CD4-positive, alpha-beta T cell treated with Interleukin-4 for 4 hours (primary cell): ENCODE data around the gene C1orf87.
"Not testable (repeated sequence)": the region's sequence is repeated elsewhere in the genome, so short reads cannot be mapped to it uniquely, and the experiment has no call there.

Experiments
- DNase-seq: peaks from one replicate; pipeline ENCODE4 v3.0.0-alpha.2; 2020

The C1orf87 gene

DNA sequence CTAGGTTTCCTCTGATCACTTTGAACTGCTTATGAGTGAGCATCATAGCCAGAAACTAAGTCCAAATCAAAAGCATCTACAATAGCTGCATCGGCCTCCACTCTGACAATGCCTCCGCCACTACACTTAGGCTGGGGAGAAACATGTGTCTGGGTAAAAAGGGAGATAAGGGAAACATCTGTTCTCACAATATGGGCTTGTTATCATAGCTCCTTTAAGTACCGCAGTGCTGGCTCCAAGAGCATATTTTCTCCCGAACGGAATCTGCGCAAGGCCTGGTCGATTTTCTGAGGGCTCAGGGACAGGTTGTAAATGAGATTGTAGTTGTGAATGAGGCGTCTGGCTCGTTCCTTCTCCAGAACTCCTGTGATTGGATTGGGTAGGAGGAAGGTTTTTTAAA is 83.1 kb downstream of the C1orf87 start:
- DNase-seq, result no peak

DNA sequence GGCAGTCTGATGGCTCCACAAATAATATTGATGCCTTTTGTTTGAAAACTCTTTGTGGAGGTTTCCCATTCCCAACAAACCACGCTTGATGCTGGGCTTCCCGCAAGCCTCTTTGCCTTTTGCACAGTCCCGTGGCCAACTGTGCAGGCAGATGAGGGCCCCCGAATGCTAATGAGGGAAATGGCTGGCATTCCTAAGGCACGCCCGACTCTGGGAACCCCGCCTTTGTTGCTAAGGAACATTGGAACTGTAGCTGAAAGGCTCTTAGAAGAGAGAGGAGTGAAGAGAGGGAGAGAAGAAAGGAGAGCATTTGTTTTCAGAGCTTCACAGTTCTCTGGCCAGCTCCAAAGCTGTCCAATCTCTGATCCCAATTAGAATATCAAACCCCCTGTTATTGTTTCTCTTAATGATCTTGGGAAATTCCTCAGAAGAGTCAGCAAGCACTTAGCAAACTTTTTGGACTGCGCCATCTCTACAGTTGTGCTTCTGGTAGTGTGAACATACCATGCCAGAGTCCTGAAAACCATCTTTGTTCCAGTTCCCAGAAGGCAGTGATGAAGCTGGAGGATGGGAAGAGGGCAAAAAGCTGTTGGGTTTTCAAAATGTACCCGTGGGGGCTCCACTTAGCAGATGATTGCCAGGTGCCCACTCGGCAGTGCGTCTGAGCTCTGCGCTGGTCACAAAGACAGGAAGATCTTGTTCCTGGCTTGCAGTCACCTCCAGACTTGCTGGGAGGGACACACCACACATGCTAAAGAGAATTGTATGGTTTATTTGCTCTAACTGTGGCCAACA is 86.9 kb downstream of the C1orf87 start:
- no peak for DNase-seq

DNA sequence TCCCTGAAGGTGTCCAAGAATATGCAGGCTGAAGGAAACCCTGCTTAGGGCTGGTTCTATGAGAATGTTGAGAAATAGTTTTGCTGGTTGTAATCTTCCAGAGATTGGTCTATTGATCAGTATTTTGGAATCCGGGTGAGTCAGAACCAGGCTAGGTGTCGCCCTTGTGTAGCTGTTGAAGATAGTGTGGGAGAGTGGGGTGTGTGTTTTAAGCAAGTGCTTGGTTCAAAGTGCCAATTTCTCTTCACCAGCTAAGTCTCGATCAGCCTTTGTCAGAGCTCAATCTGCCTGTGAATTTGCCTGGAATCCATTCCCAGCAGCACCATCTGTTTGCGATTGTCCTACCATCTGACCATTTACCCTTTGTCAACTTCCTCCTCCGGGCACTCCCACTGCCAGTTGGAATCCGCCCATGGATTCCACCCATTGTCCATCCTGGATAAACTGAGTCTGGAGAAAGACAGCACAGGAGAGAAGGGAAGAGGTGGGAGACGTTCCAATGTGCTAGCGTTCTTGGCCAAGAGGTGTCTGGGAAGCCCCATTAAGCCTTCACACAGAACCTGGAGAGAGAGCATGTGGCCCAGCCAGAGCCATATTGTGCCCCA is 87.6 kb downstream of the C1orf87 start:
- DNase-seq, result no peak

DNA sequence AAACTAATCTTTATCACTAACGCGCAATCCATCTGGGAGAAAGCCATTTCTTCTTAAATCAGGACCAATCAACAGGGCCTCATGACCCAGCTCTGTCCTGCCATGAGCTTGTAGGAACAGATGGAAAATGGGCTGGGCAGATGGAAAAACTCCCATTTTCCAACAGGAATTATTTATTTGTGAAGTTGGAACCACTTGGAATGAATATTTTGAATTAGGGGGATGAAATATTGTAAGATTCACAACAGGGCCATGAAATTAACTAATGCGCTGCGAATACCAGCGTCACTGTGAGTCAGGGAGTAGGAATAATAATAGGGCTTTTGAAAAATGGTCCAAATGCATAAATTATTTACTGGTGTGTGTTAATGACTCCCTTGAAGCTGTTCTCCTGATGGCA is 93.9 kb downstream of the C1orf87 start:
- DNase-seq, result no peak

DNA sequence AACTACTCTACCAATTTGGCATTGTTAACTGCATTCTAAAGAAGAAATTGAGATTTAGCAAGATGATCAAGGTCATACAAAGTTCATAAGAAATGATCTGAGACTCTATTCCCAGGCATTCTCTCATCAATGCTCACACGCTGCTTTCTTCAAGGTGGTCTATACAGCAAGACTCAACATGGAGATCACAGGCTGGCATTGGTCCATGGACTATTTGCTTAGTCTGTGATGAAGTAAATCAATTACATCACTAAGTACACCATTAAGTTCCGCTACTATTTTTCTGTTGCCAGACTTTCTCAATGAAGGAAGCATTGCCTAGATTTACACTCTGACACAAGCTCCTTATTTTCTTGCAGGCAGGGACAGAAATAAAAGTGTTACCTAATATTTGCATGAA is 95.1 kb downstream of the C1orf87 start:
- DNase-seq, result no peak

DNA sequence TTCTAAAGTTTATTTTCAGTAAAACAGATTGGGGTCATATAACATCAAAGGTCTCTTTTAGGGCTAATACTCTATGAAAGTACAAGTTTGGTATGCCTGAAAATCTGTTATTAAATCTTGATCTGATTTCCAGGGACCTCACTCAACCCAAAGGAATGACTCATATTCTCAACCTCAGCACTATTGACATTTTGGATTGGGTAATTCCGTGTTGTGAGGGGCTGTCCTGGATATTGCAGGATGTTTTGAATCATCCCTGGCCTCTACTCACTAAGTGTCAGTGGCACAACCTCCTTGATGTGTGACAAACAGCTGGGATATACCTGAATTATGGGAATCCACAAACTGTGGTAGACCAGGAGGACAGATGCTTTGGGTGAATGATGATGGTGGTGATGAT is 95.5 kb downstream of the C1orf87 start:
- DNase-seq, result no peak

DNA sequence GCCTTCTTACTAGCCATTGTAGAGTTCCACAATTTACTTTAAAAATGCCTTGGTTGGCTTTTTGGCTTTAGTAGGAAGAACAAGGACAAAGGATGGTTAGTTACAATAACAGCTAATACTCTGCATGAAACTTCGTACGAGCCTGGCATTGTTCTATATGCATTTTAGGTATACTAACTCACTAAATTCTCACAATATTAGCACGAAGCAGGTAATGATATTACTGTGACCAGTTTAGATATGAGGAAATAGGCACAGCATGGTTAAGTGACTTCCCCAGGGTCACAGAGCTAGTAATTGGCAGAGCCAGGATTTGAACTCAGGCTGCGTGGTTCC is 96.5 kb downstream of the C1orf87 start:
- DNase-seq, result no peak

DNA sequence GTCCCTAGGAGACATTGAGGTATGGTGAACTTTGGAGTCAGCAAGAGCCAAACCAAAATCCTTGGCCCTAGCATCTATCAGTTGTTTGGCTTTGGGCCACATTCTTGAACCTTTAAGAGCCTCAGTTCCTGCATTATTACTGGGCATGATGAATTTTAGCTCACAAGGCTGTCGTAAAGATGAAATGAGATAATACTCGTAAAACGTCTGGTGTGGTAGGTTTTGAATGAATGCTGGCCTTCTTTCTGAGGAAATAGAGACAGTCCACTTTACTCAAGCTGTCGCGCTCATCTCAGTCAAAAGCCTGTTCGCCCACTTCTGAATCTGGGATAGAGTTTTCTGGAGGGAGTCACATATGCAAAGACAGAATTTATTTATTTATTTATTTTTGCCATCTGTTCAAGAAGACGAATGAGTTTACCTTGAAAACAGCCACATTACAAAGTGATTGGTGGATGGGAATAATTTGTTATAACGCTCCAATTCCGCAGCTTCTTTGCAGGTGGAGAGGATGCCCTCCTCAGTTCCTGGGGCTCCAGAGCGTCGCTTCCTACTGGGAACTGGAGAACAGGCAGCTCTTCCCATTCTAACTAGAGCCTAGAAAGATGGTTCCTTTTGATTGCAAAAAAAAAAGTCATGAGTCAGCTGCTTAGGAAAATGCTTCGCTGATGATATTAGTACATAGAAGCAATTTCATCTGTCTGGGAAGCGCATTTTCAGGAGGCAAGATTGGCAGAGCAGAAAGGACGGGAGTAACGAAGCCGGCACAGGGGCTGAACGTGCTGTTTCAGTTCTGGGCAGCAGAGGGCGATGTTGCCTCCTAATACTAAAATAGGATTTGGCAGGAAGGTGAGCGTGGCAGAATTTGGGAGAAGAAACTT is 97.1 kb downstream of the C1orf87 start:
- DNase-seq, result peak; percentile 37

DNA sequence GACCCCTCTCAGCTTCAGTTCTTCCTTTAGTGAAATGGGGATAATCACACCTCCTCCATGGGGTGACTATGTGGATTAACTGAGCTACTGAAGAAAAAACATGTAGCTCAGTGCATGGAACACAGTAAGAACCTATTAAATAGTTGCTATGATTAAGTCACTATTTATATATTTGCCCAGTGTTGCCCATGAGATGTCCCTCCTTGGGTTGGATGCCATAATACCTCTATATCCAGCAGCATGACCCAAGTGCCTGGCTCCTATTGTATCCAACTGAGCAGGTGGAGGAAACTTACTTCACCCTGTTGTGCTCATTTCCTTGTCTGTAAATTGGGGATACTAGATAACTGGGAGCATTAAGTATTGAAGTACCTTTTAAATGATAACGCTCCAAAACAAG is 99.9 kb downstream of the C1orf87 start:
- DNase-seq, result no peak

DNA sequence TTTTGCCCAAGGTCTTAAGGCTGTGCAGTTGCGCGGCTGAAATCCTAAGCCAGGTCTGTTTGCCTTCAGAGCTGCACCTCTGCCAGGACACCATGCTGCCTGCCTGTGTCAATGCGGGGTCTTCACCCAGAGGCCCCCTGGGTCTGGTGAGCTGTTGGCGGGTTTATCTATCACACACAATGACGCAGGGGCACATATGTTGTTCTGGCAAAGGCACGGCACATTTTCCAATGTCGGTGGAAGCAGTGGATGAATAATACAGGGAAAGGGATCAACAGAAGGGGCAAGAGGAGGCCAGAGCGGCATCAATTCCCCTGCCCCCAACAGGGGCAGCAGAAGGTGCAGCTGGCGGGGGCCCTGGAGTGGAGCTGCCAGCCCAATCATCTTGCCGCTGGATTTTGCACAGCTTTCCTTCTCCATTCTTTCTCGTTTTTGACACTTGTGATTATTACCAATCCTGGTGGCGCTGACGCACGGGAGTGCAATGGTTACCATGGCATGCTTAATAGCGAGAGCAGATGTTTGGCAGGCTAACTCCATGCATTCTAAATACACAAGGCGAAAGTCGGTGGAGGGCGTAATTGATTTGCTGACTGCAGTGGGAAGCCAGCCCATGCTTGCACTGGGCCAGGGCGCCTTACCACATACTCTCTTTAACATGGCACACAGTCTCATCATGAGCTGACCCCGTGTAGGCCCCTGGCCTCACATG is 101.2 kb downstream of the C1orf87 start:
- DNase-seq, result no peak

DNA sequence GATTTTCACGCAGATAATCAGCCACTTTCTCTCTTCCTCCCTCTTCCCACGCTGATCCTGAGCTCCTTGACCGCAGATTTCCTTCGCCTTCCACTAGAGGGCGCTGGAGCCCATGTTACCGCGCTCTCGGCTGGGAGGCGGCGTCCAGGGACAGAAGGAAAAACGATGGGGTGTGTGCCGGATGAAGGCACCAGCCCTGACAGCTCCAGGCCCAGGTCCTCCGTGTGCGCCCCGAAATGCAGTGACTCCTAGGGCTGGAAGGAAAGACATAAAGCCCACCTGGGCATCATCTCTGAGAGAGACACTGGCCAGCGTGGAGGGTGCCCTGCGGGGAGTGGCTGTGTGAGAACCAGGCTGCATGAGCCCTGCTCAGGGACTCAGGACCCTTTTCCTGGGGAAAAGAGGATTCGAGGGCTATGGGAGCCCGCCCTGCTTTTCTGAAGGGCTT is 102.1 kb downstream of the C1orf87 start:
- DNase-seq, result no peak

DNA sequence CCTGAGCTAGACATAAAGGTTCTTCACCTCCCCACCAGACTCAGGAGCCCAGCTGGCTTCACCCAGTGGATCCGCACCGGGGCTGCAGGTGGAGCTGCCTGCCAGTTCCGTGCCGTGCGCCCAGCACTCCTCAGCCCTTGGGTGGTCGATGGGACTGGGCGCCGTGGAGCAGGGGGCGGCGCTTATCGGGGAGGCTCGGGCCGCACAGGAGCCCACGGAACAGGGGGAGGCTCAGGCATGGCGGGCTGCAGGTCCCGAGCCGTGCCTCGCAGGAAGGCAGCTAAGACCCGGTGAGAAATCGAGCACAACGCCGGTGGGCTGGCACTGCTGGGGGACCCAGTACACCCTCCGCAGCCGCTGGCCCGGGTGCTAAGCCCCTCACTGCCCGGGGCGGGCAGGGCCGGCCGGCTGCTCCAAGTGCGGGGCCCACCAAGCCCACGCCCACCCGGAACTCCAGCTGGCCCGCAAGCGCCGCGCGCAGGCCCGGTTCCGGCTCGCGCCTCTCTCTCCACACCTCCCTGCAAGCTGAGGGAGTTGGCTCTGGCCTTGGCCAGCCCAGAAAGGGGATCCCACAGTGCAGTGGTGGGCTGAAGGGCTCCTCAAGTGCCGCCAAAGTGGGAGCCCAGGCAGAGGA is 103.9 kb downstream of the C1orf87 start:
- not testable (repeated sequence) for DNase-seq

DNA sequence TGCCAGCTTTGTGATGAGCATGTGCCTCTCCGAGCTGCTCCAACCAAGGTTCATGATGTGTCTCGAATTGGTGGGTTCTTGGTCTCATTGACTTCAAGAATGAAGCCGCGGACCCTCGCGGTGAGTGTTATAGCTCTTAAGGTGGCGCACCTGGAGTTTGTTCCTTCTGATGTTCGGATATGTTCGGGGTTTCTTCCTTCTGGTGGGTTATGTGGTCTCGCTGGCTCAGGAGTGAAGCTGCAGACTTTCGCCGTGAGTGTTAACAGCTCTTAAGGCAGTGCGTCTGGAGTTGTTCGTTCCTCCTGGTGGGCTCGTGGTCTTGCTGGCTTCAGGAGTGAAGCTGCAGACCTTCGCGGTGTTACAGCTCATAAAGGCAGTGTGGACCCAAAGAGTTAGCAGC is 104.8 kb downstream of the C1orf87 start:
- DNase-seq, result not testable (repeated sequence)

DNA sequence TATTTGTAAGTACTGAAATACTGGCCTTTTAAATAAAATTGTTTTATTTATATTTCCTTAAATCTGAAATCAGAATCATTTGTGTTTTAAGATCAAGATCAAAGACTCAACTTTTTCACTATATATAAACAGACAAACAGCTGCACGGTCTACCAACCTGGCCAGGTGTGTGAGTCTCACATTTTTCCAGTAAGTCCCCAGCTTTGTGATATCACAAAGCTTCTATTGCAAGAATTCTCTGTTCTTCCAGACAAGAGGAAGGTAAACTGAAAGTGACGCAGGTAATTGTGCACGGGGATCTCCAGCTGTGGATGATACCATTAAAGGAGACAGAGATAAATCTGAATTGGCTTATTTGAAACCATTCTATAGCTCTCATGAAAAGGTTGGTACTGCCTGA is 105.8 kb downstream of the C1orf87 start:
- DNase-seq, result no peak

DNA sequence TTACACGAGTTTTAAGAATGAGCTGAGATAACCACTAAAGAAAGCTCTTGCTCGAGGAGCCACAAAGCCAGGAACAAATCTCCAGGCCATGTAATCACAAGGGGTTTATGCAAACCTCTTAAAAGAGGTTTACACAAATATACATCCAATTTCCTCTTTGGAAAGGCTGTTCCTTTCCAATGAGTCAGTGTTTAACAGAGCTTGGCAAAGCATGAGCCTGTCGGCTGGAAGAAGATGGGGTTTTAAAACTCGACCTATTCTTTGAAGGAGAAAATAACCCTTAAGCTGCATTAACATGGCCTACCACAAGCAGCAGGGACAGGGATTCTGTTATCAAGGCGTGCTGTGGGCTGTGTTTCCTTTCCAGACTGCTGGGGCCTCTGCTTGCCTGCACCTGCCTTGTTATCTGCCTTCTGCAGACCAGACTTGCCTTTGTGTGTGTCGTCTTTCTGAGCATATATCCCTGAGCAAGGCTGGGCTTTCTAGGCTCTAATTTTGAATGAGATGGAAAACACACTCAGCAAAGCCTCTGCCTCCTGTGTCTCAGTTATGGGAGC is 106.4 kb downstream of the C1orf87 start:
- no peak for DNase-seq

DNA sequence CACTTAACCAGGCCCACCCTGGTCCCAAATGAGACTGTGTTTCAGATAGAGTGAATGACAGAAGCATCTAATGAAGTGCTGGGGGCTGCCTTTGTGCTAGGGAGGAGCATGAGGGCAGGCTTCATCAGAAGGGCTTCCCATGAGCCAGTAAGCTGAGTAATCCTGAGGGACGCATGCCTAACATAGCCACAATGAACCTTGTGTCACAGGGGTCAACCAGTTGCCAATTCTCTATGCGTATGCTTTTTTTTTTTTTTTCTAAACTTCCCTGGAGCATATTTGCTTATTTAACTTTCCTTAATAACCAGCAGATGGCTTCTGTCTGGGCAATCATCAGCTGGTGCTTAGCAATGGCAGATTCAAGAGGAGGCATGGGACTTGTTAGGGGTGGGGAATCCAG is 121.5 kb downstream of the C1orf87 start:
- no peak for DNase-seq

DNA sequence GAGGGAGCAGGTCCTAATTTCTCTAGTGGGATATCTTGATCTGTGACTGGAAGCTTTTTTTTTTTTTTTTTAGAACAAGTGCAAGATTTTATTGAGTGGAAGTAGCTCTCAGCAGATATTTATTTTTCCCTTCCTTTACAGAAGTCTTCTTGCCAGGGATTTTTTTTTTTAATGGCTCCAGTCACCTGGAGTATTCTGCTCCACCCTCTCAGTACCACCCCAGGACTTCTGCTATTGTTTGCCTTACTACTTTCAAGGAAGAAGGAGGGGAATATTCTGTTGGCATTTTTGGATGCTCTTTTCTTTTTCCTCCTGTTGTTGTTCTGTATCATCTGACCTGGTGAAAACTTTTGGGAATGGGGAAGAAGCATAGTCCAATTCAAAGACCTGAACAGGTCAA is 123.9 kb downstream of the C1orf87 start:
- DNase-seq, result no peak

DNA sequence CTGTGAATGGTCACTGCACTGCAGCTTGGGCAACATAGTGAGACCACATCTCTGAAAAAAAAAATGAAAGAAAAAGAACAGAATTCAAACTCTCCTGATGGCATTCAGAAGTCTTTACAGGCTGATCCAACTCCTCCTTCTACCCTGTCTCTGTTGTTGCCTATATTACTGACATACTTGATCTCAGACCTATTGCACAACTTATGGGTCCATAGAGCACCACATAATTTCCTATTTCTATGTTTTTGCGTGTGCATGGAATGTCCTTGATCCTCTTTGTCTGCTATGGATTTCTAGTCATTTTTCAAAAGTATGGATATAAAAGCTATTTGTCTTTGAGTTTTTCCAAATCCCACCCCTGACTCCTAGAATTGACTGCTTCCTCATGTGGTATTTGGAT is 124.6 kb downstream of the C1orf87 start:
- no peak for DNase-seq

DNA sequence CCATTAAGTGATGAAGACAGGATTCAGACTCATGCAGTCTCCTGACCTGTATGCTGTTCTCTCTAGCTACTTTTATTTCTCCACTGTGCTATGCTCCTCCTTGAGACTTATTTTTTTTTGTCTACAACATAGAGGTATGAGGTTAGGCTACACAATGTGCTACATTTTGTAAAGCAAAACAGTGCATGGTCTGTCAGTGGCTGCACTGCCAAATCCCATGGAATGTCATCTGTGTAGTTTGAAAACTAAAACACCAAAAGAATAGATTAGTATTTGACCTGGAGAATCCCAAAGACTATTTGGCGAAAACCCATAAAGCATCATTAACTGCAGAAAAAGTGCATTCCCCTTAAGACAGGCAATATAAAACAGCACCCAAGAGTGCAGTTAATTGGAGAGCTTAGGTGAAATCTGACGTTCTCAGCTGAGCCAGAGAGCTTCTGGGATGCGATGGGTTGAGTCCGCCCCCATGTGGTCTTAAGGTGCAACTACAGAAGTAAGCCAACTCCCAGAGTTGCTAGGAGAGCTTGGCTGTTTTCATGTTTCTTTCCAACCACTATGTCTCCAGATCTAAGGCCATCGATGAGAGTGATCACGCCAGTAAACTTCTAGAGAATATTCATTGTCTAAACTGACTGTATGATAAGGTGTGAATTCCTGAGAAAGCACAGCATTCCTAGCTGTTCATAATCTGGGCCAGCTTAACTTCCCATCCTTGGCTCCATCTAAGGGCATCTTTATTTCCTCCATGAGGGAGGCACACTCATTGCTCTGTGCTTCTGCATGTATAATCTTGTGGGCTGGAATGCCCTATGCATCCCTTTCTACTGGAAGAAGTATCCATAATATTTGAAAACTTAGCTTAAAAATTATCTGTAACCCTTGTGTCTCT is 126.3 kb downstream of the C1orf87 start:
- DNase-seq, result peak; percentile 55

DNA sequence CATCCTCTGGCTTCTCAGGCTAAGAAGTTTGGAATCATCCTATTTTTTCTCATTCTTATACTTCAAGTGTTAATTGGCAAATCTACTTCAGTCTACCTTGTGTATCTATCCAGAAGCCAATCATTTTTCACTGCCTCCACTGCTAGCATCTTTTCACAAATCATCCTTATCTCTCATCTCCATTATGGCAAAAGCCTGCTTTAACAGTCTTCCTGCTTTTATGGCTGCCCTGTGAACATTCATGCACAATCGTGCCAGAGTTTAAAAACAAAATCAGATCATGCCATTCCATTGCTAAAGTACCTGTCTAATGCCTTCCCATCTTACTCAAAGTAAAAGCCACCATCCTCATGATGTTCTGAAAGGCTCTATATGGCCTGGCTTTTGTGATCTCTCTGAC is 127.8 kb downstream of the C1orf87 start:
- DNase-seq, result no peak
